ENCODE results near the gene LRRK1. TPM values are rescaled to one million over a fixed set of nuclear protein-coding genes. Genes with fewer than 3 reads are reported as not detected.

LRRK1 gene
- polyA plus RNA-seq, 1 of the 3 experiments (the other 2 are of a cell fraction) = 6.9 TPM

GRCh38 chr15:100901702-100902435 is 17.3 kb upstream of the LRRK1 start:
- peak overlapping the region; percentile 26 to 33; a peak in 3 of 4 replicates for H3K4me3 ChIP-seq (ENCODE audit: low read depth in 2 of 2, low read length in 1 of 2)
- H3K9ac ChIP-seq = peak overlapping the region; percentile 48
- H4K20me1 ChIP-seq (ENCODE audit: insufficient read depth) = no peaks in the 10 kb centered on the region
- H3K4me1 ChIP-seq (ENCODE audit: control insufficient read depth in 1 of 2, insufficient read depth in 2 of 2, low read depth in 1 of 2, low read length in 1 of 2) = peaks cover 12 to 51% of the 10 kb centered on the region in 2 experiments
- CTCF ChIA-PET = interaction anchor here (0.8 to 8.0 kb wide), 9 partner anchors 10 to 230 kb away, joined by 3 to 86 read pairs (median 5); partner anchors contain the start of gene LRRK1
- peak overlapping the region; percentile 99 for H2AFZ ChIP-seq (ENCODE audit: low read depth)
- no peaks in the 10 kb centered on the region for H3K9me3 ChIP-seq
- H3F3A ChIP-seq (replicated peaks; ENCODE audit: insufficient read depth) = peaks cover 8% of the 10 kb centered on the region
- no peaks in the 10 kb centered on the region for H3K27me3 ChIP-seq (ENCODE audit: insufficient read depth)
- no peak for TF ChIP-seq EP300 (IDR thresholded peaks at IDR 0.05; ENCODE audit: borderline replicate concordance in 1 of 2, low read depth in 1 of 2, low read length in 1 of 2)
- TF ChIP-seq FOXM1 (IDR thresholded peaks at IDR 0.05; ENCODE audit: low read depth) = no peak
- TF ChIP-seq EZH2phosphoT487 (IDR thresholded peaks at IDR 0.05; ENCODE audit: borderline replicate concordance, low read depth) = no peak
- TF ChIP-seq NFIC (IDR thresholded peaks at IDR 0.05; ENCODE audit: borderline replicate concordance) = no peak
- no peak for TF ChIP-seq TCF12 (IDR thresholded peaks at IDR 0.05)
- TF ChIP-seq RAD21 (IDR thresholded peaks at IDR 0.05; ENCODE audit: low read length) = no peak
- no peak for TF ChIP-seq YY1 (IDR thresholded peaks at IDR 0.05; ENCODE audit: low read depth)
- TF ChIP-seq ELF1 (IDR thresholded peaks at IDR 0.05) = no peak
- TF ChIP-seq TEAD4 (IDR thresholded peaks at IDR 0.05; ENCODE audit: borderline replicate concordance, insufficient read depth) = no peak
- TF ChIP-seq USF1 (IDR thresholded peaks at IDR 0.05; ENCODE audit: borderline replicate concordance, low read depth) = no peak
- TF ChIP-seq RCOR1 (IDR thresholded peaks at IDR 0.05; ENCODE audit: low read length) = no peak
- TF ChIP-seq IRF3 (IDR thresholded peaks at IDR 0.05; ENCODE audit: low read depth, low read length) = no peak
- no peak for TF ChIP-seq CHD2 (IDR thresholded peaks at IDR 0.05; ENCODE audit: low read length, partially characterized antibody)
- TF ChIP-seq GATA2 (CRISPR knock-in tag; IDR thresholded peaks at IDR 0.05) = no peak
- no peak for TF ChIP-seq JUND (IDR thresholded peaks at IDR 0.05)
- TF ChIP-seq FOSL2 (IDR thresholded peaks at IDR 0.05; ENCODE audit: borderline replicate concordance, low read depth) = no peak
- no peak for TF ChIP-seq POLR2AphosphoS5 (IDR thresholded peaks at IDR 0.05; ENCODE audit: low read depth, low read length)
- no peak for TF ChIP-seq ZBTB33 (IDR thresholded peaks at IDR 0.05; ENCODE audit: borderline replicate concordance, low read depth)
- TF ChIP-seq TAF1 (IDR thresholded peaks at IDR 0.05; ENCODE audit: borderline replicate concordance, low read depth, low read length) = no peak
- no peaks in the 10 kb centered on the region for H3K36me3 ChIP-seq (replicated peaks in 1 of 2; ENCODE audit: control insufficient read depth in 1 of 2, insufficient read depth in 2 of 2, low read length in 1 of 2)
- H3K79me2 ChIP-seq (ENCODE audit: insufficient read depth) = no peaks in the 10 kb centered on the region
- 77% methylated on average over 14 of the region's 14 CpGs for WGBS (ENCODE audit: low lambda C conversion rate)
- H3K9me2 ChIP-seq = no peaks in the 10 kb centered on the region
- peak overlapping the region; percentile 60 to 98 for H3K27ac ChIP-seq (ENCODE audit: low read depth in 2 of 2, low read length in 1 of 2)
- no peak for DNase-seq
- POLR2A ChIA-PET = interaction anchor here (1.0 to 2.2 kb wide), 2 partner anchors 16 to 22 kb away, joined by 3 to 9 read pairs; partner anchors contain the start of gene ALDH1A3
- H3K4me2 ChIP-seq = peak overlapping the region; percentile 69
